HG03175 (cell line): ENCODE measurements around the gene TMEM141.
"Not testable (repeated sequence)": the region's sequence is repeated elsewhere in the genome, so short reads cannot be mapped to it uniquely, and the experiment has no call there.

Source experiments
- ATAC-seq: cut with Tn5 transposase; IDR thresholded peaks from one replicate; pipeline ENCODE4 v1.9.1; 2021; ENCODE audit warnings: mild to moderate bottlenecking, moderate library complexity; ENCODE audit not compliant: unreplicated experiment

The TMEM141 gene

DNA sequence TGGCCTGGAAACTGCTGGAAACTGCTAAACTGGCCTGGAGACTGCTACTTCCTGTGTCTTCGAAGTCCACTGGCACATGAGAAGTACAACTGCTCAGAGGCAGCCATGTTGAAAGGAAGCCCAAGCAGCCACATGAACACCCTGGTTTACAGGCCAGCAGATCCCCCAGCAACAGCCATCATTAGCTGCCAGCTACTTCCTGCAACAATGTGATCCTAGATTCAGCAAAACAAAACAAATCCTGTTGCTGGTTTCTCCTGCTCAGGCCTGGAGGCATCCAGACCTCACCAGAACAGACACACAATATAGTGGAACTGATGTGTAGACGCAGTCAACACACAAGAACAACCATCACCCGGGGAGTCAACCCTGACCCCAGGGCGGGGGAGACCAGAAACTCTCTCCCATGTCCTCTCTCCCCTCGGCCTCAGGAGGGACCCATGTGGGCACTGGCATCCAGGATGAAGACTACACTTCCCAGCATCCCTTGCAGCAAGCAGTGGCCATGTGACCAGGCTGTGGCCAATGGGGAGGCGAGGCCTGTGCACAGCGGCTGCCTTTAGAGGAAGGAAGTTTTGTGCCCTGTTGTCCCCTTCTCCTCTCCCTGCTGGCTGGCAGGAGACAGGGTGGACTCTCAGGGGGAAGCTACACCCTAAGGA is 17.6 kb upstream of the TMEM141 start:
- no peak for ATAC-seq

DNA sequence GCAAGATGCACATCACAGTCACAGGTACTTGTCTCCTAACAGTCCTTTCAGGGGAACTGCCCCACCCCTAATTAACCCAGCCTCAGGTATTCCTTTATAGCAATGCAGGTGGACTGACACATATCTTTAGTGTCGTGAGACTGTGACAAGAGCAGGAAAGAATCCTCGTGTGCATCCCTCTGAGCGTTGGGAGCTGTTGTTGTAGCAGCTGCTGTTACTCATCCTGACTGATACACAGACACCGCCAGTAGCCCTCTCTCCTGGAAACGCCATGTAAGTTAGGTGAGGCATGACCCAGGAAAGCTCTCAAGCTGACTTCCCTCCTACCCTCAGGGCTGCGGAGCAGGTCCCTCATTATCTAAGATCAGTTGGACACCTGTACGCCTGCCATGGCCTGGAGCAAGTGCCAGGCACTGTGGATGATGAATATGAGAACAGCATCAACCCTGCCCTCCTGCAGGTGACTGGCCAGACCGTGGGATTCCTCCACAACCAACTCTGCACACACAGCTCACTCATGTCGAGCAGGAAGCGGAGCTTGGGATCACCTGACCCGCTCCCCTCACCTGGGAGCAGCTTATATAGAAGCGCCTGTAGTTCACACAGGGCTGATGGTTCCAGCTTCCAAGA is 16.6 kb upstream of the TMEM141 start:
- ATAC-seq: no peak

DNA sequence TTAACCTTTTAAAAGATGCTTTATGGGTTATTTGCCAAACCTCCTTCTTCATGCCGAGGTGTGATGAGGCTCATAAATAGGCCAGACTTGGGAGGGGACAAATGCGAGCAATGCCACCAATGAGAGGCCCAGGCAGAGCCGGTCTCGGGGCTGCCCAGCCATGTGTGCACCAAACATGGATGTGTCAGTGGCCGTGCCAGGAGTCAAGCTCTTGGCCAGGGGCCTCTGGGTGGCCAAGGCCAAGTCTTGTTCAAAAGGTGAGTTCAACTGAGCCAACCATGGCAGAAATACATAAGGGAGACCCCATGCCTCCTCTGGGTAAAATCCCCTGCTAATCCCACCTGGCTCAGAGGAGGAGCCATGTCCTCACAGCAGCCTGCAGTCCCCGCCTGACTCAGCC is 16.0 kb upstream of the TMEM141 start:
- no peak for ATAC-seq

DNA sequence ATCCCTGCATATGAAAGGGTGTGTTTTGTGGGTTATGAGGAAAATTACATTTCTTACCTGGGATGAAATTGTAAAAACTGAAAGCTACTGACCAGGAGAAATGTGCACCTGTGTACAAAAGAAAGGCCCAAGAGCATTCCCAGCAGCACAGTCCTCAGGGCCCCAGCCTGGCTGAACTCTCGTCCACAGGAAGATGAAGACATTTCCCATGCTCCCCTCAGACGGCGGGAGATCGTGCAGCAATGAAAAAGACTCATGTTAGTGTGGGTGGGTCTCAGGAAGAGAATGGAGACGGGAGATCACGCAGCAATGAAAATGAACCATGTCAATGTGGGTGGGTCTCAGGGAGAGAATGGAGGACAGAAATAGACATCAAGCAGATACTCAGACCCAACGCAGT is 14.2 kb upstream of the TMEM141 start:
- no peak for ATAC-seq

DNA sequence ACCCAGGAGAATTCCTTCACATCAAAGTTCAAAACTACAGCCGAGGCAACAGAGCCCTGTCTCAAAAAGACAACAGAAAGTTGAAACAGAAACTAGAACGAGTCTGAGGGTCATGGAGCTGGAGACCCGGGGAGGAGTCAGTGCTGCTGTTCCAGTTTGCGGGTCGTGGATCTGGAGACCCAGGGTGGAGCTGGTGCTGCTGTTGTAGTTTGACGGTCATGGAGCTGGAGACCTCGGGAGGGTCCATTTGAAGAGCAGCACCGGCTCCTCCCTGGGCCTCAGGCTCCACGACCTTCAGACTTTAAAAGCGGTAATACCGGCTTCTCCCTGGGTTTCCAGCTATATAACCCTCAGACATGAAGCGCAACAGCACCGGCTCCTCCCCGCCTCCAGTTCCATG is 13.8 kb upstream of the TMEM141 start:
- ATAC-seq: no peak

DNA sequence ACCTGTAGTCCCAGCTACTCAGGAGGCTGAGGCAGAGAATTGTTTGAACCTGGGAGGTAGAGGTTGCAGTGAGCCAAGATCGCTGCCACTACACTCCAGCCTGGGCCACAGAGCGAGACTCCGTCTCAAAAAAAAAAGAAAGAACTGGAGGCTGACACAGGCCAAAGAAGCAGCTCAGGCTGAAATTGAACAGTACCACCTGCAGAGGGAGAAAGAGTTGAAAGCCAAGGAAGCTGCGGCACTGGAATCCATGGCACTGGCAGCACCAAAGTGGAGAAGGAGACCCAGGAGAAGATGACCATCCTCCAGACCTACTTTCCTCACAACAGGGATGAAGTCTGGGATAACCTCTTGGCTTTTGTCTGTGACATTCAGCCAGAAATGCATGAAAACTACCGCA is 11.3 kb upstream of the TMEM141 start:
- no peak for ATAC-seq

DNA sequence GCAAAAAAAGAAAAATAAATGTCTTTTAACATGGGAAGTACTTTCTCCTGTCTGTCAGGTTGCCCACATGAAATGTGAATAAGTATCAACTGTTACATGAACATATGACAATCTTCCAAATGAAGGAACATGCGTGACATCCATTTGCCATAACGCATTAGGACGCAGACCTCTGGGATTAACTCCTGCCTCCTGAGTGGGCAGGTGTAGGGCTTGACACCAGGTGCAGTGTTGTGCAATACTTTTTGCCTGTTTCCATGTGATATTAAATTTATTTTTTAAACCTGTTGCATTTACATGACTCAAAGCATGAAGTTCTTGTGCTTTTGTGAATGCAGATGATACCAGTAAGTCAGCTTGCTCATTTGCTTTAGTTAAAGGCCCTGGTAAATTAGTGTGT is 8.7 kb upstream of the TMEM141 start:
- no peak for ATAC-seq

DNA sequence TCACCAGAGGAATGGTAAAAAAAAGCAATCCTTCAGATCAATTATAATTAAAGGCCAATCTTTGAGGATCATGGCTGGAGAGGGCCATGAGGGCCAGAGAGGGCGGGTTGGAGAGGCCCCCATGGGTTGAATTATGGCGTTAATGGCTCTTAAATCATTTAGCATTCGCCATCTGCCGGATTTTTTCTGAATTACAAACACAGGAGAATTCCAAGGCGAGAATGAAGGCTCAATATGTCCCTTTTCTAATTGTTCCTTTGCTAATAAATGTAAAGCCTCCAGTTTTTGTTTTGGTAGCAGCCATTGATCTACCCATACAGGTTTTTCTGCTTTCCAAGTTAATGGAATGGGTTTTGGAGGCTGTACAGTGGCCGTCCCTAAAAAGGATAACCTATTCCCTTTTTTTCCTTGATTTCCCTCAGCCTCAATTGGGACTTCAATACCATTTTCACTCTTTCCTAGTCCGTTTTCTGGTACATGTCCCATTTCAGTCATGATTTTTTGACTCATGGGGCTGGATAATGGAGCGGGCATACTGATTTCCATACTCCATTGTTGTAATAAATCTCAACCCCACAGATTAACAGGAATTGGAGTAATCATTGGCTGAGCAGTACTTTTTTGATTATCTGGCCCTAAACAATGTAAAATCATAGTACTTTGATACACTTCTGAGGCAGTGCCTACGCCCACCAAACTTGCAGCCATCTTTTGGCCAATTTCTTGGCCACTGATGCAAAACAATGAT is 6.7 kb upstream of the TMEM141 start:
- ATAC-seq: no peak

DNA sequence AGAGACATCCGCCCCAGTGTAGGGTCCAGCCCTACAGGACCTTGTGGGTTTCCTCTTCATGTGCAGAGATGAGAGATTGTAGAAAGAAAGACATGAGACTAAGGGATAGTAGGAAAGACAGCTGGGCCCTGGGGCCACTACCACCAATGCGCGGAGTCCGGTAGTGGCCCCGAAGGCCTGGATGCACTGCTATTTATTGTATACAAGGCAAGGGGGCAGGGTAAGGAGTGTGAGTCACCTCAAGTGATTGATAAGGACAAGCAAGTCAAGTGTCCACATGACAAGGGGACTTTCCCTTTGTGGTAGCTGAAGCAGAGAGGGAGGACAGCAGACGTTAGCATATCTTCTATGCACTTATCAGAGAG is 6.2 kb upstream of the TMEM141 start:
- ATAC-seq: no peak

DNA sequence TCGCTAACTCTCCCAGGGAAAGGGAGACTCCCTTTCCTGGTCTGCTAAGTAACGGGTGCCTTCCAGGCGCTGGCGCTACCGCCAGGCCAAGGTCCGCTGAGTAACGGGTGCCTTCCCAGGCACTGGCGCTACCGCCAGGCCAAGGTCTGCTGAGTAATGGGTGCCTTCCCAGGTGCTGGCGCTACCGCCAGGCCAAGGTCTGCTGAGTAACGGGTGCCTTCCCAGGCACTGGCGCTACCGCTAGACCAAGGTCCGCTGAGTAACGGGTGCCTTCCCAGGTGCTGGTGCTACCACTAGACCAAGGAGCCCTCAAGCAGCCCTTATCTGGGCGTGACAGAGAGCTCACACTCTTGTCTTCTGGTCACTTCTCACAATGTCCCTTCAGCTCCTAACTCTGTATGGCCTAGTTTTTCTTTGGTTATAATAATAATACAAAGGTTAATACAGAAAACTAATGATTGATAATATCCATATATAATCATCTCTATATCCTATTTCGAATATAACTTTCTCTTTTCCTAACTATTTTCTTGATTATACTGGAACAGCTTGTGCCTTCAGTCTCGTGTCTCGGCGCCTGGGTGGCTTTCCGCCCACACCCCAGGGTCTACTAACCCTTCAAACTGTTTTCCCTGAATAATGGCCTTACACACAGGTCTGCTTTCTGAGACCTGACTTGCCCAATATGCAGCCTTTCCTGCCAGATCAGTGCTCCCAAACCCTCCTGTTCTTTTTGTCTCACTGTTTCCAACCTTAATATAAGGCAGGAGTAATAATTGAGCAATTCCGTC is 5.4 kb upstream of the TMEM141 start:
- ATAC-seq: not testable (repeated sequence)

DNA sequence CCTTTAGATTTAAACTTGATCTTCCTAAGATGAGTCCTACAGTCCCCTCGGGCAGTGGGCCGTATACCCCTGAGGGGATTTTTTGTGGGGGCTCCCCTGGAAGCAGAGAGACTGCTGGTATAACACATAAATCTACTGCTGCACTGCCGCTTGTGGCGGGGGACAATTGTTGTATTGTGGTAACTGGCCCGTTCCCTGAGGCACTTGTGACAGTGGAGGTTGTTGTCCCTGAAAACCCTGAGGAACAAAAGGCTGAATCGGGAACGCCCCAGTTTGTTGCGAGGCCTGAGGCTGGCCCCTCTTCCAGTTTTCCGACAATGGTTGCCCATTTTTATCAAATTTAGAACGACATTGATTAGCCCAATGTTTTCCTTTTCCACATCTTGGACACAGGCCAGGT is 4.7 kb upstream of the TMEM141 start:
- no peak for ATAC-seq

DNA sequence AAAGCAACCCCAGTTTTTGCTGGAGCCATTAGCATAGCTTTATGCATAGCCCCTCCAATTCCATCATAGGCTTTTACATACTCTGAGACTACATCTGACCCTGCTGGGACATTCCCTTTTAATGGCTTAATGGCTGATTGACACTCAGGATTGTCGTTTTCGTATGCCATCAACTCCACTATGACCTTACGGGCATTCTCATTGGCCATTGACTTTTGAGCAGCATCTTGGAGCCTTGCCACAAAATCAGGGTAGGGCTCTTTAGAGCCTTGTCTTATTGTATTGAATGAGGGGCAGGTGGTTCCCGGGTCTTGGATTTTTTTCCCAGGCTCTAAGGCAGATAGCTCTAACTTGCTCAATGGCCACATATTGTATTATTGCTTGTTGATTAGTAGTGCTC is 4.2 kb upstream of the TMEM141 start:
- not testable (repeated sequence) for ATAC-seq

DNA sequence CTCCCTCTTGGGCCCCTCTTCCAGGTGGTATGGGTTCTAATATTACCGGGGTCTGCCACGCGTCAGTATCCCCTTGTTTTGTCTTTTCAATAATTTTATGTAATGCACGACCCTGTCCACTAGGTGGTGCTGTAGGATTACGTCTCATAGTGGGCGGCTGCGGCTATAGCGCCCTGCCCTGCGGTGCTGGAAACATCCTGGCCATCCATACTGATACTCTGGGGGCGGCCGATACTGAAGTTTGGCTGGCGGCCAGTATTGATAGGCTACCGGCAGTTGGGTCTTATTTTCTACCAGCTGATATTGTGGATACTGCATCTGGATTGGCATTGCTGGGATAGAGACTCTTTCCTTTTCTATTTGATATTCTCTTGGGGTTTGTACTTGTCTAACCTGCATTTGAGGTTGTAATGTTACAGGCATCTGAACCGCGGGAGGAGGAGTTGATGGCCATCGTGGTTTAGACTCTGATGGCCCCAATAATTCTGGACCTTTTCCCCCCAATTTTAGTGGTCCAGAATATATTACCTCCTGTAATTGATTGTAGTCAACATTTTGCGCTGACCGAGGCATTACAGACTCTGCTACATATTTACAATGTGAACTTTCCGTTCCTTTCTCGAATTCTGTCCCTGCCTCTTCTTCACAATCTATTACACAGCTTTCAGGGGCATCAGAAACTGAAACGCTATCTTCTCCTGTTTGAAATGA is 3.3 kb upstream of the TMEM141 start:
- ATAC-seq: no peak

DNA sequence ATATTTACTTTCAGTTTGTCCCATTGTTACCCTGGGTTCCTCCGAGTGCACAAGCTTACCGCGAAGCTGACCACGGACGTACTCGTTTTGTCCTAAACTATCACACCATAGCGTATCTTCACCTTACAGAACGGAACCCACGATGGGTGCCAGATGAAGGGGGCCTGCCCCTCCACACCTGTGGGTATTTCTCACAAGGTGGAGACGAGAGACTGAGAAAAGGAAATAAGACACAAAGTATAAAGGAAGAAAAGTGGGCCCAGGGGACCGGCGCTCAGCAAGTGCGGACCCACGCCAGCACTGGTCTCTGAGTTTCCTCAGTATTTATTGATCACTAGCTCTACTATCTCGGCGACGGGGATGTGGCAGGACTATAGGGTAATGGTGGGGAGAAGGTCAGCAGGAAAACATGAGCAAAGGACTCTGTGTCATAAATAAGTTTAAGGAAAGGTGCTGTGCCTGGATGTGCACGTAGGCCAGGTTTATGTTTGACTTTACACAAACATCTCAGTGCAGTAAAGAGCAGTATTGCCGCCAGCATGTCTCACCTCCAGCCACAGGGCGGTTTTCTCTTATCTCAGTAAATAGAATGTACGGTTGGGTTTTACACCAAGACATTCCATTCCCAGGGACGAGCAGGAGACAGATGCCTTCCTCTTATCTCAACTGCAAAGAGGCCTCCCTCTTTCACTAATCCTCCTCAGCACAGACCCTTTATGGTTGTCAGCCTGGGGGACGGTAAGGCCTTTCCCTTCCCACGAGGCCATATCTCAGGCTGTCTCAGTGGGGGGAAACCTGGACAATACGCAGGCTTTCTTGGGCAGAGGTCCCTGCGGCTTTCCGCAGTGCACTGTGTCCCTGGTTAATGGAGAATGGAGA is 2.3 kb upstream of the TMEM141 start:
- not testable (repeated sequence) for ATAC-seq

DNA sequence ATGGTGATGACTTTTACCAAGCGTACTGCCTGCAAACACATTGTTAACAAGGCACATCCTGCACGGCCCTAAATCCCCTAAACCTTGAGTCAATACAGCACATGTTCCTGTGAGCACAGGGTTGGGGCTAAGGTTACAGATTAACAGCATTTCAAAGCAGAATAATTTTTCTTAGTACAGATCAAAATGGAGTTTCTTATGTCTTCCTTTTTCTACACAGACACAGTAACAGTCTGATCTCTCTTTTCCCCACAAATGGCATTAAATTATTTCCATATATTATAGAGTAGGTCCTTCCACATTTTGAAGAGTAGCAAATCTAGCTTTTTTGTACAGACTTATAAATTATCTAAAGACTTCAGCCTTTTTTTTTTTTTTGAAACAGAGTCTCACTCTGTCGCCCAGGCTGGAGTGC is 1.6 kb upstream of the TMEM141 start:
- ATAC-seq: no peak

DNA sequence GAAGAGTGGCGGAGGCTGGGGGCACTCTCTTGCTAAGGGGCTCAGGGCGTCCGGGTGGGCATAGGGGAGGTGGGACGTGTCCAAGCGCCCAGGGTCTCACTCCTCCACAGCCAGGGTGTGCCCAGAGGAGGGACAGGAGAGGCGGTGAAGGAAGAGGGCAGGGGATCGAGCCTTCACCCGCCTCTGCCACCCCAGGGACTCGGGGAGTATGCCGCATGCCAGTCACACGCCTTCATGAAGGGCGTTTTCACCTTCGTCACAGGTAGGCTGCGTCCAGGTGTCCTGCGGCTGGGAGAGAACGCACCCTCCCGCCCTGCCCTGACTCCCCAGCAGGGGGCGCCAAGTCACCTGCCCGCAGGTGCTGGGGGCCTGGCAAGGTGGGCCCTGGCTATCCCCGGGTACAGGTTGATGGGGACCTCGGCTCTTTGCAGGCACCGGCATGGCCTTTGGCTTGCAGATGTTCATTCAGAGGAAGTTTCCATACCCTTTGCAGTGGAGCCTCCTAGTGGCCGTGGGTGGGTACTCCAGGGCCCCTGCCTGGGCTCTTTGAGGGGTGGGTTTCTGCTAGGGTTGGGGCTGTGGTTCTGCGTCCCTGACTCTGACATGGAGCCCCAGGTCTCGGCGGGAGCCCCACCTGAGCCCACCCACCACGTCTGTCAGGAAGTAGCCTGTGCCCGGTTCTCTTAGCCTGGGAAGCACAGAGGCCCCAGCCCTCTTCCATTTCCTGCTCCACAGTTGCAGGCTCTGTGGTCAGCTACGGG is 552 bp downstream of the TMEM141 start:
- peak; percentile 6 for ATAC-seq

DNA sequence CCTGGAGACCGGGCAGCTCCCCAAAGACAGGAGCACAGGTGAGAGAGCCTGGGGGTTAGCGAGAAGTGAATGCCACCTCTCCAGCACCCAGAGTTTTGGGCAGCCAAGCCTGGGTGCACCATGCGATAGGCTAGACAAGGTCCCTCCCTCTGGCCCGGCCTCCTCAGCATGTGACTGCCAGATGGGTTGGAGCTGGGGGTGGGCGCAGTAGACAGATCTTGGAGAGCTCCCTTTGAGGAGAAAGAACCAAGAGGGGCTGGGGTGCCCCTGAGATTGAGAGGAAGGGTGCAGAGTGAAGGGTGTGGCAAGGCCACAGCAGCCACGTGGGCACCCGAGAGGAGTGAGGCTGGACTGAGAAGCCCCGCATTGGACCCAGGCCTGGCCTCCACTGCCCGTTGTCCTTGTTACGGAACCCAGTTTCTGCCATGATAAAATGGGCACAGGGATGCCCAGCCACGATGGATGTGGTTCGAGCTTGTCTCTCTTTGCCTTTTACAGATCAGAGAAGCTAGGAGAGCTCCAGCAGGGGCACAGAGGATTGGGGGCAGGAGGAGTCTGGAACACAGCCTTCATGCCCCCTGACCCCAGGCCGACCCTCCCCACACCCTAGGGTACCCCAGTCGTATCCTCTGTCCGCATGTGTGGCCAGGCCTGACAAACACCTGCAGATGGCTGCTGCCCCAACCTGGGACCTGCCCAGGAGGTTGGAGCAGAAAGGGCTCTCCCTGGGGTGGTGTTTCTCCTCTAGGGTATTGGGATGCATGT is 1.4 kb downstream of the TMEM141 start:
- ATAC-seq: no peak
